ENCODE data around the gene CAPN5.

DNA sequence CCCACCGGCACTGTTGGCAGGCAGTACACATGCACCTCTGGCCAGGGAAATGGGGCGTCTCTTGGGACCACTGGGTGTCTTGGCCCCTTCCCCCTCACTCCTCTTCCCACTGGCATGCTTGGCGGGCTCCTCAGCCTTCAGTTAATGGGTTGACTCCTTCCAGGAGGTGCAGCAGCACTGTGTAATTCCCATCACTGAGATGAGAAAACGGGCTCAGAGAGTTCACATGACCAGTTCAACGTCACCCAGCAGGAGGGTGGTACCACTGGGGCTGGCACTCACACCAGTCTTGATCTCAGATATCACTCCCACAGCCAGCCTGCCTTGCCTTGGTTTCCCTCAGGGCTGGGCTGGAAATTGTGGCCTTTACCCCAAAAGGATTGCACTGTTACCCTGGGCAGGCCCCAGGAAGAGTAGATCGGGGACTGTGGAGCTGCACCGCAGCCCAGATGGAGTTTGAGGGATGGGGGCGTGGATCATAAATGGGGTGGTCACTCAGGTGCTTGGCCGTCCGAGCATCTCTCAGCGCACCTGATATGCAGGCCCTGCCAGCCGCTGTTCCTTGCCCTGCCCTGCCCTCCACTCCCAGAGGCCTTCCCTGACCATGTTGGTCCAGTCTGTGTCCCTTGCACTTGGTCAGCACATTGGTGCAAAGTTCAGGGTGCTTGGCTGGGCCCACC, 16.9 kb downstream of the CAPN5 start:
- TF ChIP-seq EZH2phosphoT487 (IDR thresholded peaks at IDR 0.05; ENCODE audit: insufficient read depth, low read depth): no peak
- no peak for TF ChIP-seq EZH2 (IDR thresholded peaks at IDR 0.05; ENCODE audit: insufficient read depth, poor library complexity, severe bottlenecking)
